ENCODE data around the gene SUPT5H.

- TF ChIP-seq, protein P1, sequence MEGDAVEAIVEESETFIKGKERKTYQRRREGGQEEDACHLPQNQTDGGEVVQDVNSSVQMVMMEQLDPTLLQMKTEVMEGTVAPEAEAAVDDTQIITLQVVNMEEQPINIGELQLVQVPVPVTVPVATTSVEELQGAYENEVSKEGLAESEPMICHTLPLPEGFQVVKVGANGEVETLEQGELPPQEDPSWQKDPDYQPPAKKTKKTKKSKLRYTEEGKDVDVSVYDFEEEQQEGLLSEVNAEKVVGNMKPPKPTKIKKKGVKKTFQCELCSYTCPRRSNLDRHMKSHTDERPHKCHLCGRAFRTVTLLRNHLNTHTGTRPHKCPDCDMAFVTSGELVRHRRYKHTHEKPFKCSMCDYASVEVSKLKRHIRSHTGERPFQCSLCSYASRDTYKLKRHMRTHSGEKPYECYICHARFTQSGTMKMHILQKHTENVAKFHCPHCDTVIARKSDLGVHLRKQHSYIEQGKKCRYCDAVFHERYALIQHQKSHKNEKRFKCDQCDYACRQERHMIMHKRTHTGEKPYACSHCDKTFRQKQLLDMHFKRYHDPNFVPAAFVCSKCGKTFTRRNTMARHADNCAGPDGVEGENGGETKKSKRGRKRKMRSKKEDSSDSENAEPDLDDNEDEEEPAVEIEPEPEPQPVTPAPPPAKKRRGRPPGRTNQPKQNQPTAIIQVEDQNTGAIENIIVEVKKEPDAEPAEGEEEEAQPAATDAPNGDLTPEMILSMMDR (IDR thresholded peaks at IDR 0.05), result peak in 1 of 6 experiments; percentile 19
- no peak for TF ChIP-seq POLR2A (IDR thresholded peaks at IDR 0.05)
Measured at GRCh38 chr19:39497996-39498797, 52.8 kb downstream of the SUPT5H start.

All from esophagus squamous epithelium (tissue), 4 donors.